Suprapubic skin (tissue), 3 donors: ENCODE results near the gene ZNRF3.

Experiments
- CTCF ChIP-seq, 2 donors: fragments of 200-600 bp in 1 of 2; fragments of 450-650 bp in 1 of 2; sonication (generic) in 1 of 2; IDR thresholded peaks; one replicate each; pipeline ENCODE4 v1.5.1; 2016 to 2019; ENCODE audit warnings: antibody characterized with exemption in 2 of 2, mild to moderate bottlenecking in 1 of 2, moderate library complexity in 1 of 2
- EP300 ChIP-seq: sonication (generic); formaldehyde crosslinking; IDR thresholded peaks from one replicate; pipeline ENCODE4 v1.6.1; 2017; ENCODE audit warnings: antibody characterized with exemption
- POLR2A ChIP-seq, 2 donors: fragments of 450-650 bp; IDR thresholded peaks; one replicate each; pipeline ENCODE4 v1.6.1; 2017; ENCODE audit warnings: antibody characterized with exemption in 2 of 2, mild to moderate bottlenecking in 2 of 2, moderate library complexity in 2 of 2

GRCh38 chr22:29032014-29032475 lies 148.7 kb downstream of the ZNRF3 start:
- TF ChIP-seq POLR2A (IDR thresholded peaks at IDR 0.05) = no peak
- no peak for TF ChIP-seq CTCF (IDR thresholded peaks at IDR 0.05)
- no peak for TF ChIP-seq EP300
